T-helper 1 cell (primary cell): ENCODE measurements around the gene CDKN2B.
"Not testable (repeated sequence)": the region's sequence is repeated elsewhere in the genome, so short reads cannot be mapped to it uniquely, and the experiment has no call there.

Experiments used
- DNase-seq, 5 donors: peaks; one replicate each; pipeline ENCODE4 v3.0.0-alpha.2; 2012 to 2020
- total RNA-seq, 4 donors: gene quantifications; one replicate each; lab custom pipeline; 2026; lab: John Stamatoyannopoulos, UW

CDKN2B gene
- total RNA-seq = 0.15 to 0.93 (median 0.25) reads per million in 4 donors

- peak; percentile 41 to 80 (median 56) for DNase-seq
Measured at GRCh38 chr9:22008717-22009505, at the start of gene CDKN2B. Gene CDKN2B (minus strand): TSS chr9:22009305. CDS start chr9:22008953, 352 bp downstream.

- DNase-seq = not testable (repeated sequence)
Measured at GRCh38 chr9:22057972-22058371, 48.9 kb upstream of the CDKN2B start.

GRCh38 chr9:22056402-22056801 lies 47.3 kb upstream of the CDKN2B start:
- DNase-seq = no peak

GRCh38 chr9:22055090-22055489 lies 46.0 kb upstream of the CDKN2B start:
- no peak for DNase-seq

- DNase-seq = no peak
Measured at GRCh38 chr9:22054529-22054928, 45.4 kb upstream of the CDKN2B start.

- DNase-seq = no peak
Measured at GRCh38 chr9:22054076-22054475, 45.0 kb upstream of the CDKN2B start.

- DNase-seq = no peak
Measured at GRCh38 chr9:22053178-22053577, 44.1 kb upstream of the CDKN2B start.

GRCh38 chr9:22052376-22052945 lies 43.4 kb upstream of the CDKN2B start:
- DNase-seq = peak in 1 of 5 donors; percentile 64

- DNase-seq = peak in 1 of 5 donors; percentile 66
Measured at GRCh38 chr9:22050924-22051323, 41.8 kb upstream of the CDKN2B start.

GRCh38 chr9:22049411-22049810 lies 40.3 kb upstream of the CDKN2B start:
- peak in 1 of 5 donors; percentile 11 for DNase-seq

- no peak for DNase-seq
Measured at GRCh38 chr9:22047596-22047995, 38.5 kb upstream of the CDKN2B start.

- DNase-seq = no peak
Measured at GRCh38 chr9:22046243-22046885, 37.3 kb upstream of the CDKN2B start.

- no peak for DNase-seq
Measured at GRCh38 chr9:22045423-22045822, 36.3 kb upstream of the CDKN2B start.

GRCh38 chr9:22044583-22044982 lies 35.5 kb upstream of the CDKN2B start:
- DNase-seq = no peak

GRCh38 chr9:22043928-22044327 lies 34.8 kb upstream of the CDKN2B start:
- no peak for DNase-seq

GRCh38 chr9:22041775-22042174 lies 32.7 kb upstream of the CDKN2B start:
- no peak for DNase-seq

- no peak for DNase-seq
Measured at GRCh38 chr9:22041344-22041743, 32.2 kb upstream of the CDKN2B start.

GRCh38 chr9:22040760-22041159 lies 31.7 kb upstream of the CDKN2B start:
- DNase-seq = no peak

- DNase-seq = no peak
Measured at GRCh38 chr9:22039258-22039657, 30.2 kb upstream of the CDKN2B start.

- DNase-seq = peak in 1 of 5 donors; percentile 16
Measured at GRCh38 chr9:22037954-22038690, 29.0 kb upstream of the CDKN2B start.

- DNase-seq = no peak
Measured at GRCh38 chr9:22036866-22037626, 27.9 kb upstream of the CDKN2B start.

- DNase-seq = peak in 1 of 5 donors; percentile 38
Measured at GRCh38 chr9:22035591-22036011, 26.5 kb upstream of the CDKN2B start.
